GM21367 (cell line): Measurements from ENCODE around the gene RBPJL.

Experiments
- ATAC-seq: cut with Tn5 transposase; IDR thresholded peaks from one replicate; pipeline ENCODE4 v1.9.1; 2021; ENCODE audit not compliant: unreplicated experiment

The RBPJL gene

GRCh38 chr20:45316150-45317080, 9.8 kb downstream of the RBPJL start:
- ATAC-seq = no peak

- ATAC-seq = no peak
Measured at GRCh38 chr20:45317826-45318225, 11.2 kb downstream of the RBPJL start.

GRCh38 chr20:45318386-45318939, 11.8 kb downstream of the RBPJL start:
- no peak for ATAC-seq

- ATAC-seq = no peak
Measured at GRCh38 chr20:45318948-45319347, 12.3 kb downstream of the RBPJL start.

- ATAC-seq = peak; percentile 68
Measured at GRCh38 chr20:45320948-45321595, 14.4 kb downstream of the RBPJL start.

GRCh38 chr20:45322952-45323383, 16.3 kb downstream of the RBPJL start:
- ATAC-seq = no peak

GRCh38 chr20:45323731-45324130, 17.1 kb downstream of the RBPJL start:
- ATAC-seq = no peak

GRCh38 chr20:45325371-45325770, 18.7 kb downstream of the RBPJL start:
- ATAC-seq = no peak

- ATAC-seq = no peak
Measured at GRCh38 chr20:45328451-45328850, 21.8 kb downstream of the RBPJL start.

- no peak for ATAC-seq
Measured at GRCh38 chr20:45329497-45330319, 23.1 kb downstream of the RBPJL start.

- ATAC-seq = no peak
Measured at GRCh38 chr20:45330476-45330875, 23.8 kb downstream of the RBPJL start.

GRCh38 chr20:45336530-45337366, 30.1 kb downstream of the RBPJL start:
- no peak for ATAC-seq

GRCh38 chr20:45337367-45338120, 30.9 kb downstream of the RBPJL start:
- ATAC-seq = no peak

- no peak for ATAC-seq
Measured at GRCh38 chr20:45338121-45339030, 31.7 kb downstream of the RBPJL start.

- ATAC-seq = no peak
Measured at GRCh38 chr20:45339084-45339483, 32.4 kb downstream of the RBPJL start.

GRCh38 chr20:45339799-45340198, 33.2 kb downstream of the RBPJL start:
- no peak for ATAC-seq

GRCh38 chr20:45340236-45340847, 33.7 kb downstream of the RBPJL start:
- ATAC-seq = no peak

GRCh38 chr20:45340951-45341350, 34.3 kb downstream of the RBPJL start:
- ATAC-seq = no peak
